Spinal cord (tissue), 10 donors: ENCODE measurements around the gene EBI3. TPM values are rescaled to one million over a fixed set of nuclear protein-coding genes. Genes with fewer than 3 reads are reported as not detected.
"Not testable (repeated sequence)": the region's sequence is repeated elsewhere in the genome, so short reads cannot be mapped to it uniquely, and the experiment has no call there.

ENCODE experiments used
- DNase-seq, 6 donors: peaks; one replicate each; pipeline versions ENCODE4 v3.0.0 to v3.0.0-alpha.2; 2013 to 2015; ENCODE audit warnings: low spot score in 6 of 6, low read depth in 4 of 6
- H3K27ac ChIP-seq: one replicate; pipeline ENCODE4 v1.5.1; 2013; ENCODE audit warnings: low read depth, low read length, control low read depth
- H3K27me3 ChIP-seq: one replicate; pipeline ENCODE4 v1.6.1; 2013; ENCODE audit warnings: low read length; ENCODE audit not compliant: control insufficient read depth, insufficient read depth
- H3K36me3 ChIP-seq: one replicate; pipeline ENCODE4 v1.6.1; 2013; ENCODE audit warnings: low read length; ENCODE audit not compliant: control insufficient read depth, insufficient read depth
- H3K4me1 ChIP-seq: one replicate; pipeline ENCODE4 v1.6.1; 2013; ENCODE audit warnings: low read length; ENCODE audit not compliant: control insufficient read depth, insufficient read depth
- H3K4me3 ChIP-seq: one replicate; pipeline ENCODE4 v1.5.1; 2013; ENCODE audit warnings: low read depth, low read length, control low read depth
- H3K9me3 ChIP-seq: one replicate; pipeline ENCODE4 v1.6.1; 2013; ENCODE audit warnings: low read length; ENCODE audit not compliant: control insufficient read depth, insufficient read depth
- WGBS: methylation state at CpG from one replicate; pipeline ENCODE4 v1.1.5; 2013; ENCODE audit warnings: missing lambda C conversion rate; ENCODE audit not compliant: insufficient coverage; 5-methylcytosine and 5-hydroxymethylcytosine counted together
- polyA plus RNA-seq, 2 donors: library from polyadenylated mRNA; unstranded; fragments of 120-200 nt; gene quantifications; one replicate each; pipeline ENCODE4 v1.2.1, GENCODE V29; 2013; ENCODE audit not compliant: insufficient read length in 2 of 2
- total RNA-seq, 2 donors: library from RNA; depleted of rRNA in 1 of 2; stranded (reverse); fragments of 120-200 nt in 1 of 2; fragments of >200 nt in 1 of 2; gene quantifications; one replicate each; pipeline versions ENCODE4 v1.2.3 to v1.2.4, GENCODE V29; 2013 to 2014
- donor health status: healthy.

EBI3 gene
- total and polyA plus RNA-seq, 4 donors = 0.69 to 1.6 (median 0.83) TPM

DNA sequence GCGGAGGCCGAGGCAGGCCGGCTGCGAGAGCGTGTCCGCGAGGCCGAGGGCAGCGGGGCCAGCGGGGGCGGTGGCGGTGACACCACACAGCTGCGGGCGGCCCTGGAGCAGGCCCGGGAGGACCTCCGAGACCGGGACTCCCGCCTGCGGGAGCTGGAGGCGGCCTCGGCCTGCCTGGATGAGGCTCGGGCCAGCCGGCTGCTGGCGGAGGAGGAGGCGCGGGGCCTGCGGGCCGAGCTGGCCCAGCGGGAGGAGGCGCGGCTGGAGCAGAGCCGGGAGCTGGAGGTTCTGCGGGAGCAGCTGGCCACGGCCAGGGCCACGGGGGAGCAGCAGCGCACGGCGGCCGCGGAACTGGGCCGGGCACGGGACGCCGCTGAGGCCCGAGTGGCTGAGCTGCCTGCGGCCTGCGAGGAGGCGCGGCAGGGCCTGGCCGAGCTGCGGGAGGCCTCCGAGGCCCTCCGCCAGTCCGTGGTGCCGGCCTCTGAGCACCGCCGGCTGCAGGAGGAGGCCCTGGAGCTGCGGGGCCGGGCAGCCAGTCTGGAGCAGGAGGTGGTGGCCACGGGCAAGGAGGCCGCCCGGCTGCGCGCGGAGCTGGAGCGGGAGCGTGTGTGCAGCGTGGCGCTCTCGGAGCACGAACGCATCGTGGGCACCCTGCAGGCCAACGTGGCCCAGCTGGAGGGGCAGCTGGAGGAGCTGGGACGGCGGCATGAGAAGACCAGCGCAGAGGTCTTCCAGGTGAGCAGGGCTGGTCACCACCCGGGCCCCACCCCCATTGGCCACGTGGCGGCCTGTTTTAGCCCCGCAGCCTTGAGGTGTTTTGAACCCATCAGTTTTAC, 11.7 kb upstream of the EBI3 start:
- no peaks in the 10 kb centered on the region for H3K27me3 ChIP-seq

GRCh38 chr19:4218523-4218922, 10.8 kb upstream of the EBI3 start:
- DNase-seq, H3K4me1 ChIP-seq, H3K27ac ChIP-seq, H3K9me3 ChIP-seq, H3K27me3 ChIP-seq, H3K4me3 ChIP-seq: not testable (repeated sequence)
- 92% methylated on average over 1 of the region's 1 CpG for WGBS
- peaks cover 11% of the 10 kb centered on the region for H3K36me3 ChIP-seq

More for the DNA sequence above, 11.7 kb upstream of the EBI3 start:
- H3K4me3 ChIP-seq = no peak overlapping the region
- no peak for DNase-seq
- no peaks in the 10 kb centered on the region for H3K4me1 ChIP-seq
- no peak overlapping the region for H3K27ac ChIP-seq
- WGBS = 94% methylated on average over 73 of the region's 81 CpGs
- H3K36me3 ChIP-seq = peaks cover 10% of the 10 kb centered on the region
- H3K9me3 ChIP-seq = no peaks in the 10 kb centered on the region

DNA sequence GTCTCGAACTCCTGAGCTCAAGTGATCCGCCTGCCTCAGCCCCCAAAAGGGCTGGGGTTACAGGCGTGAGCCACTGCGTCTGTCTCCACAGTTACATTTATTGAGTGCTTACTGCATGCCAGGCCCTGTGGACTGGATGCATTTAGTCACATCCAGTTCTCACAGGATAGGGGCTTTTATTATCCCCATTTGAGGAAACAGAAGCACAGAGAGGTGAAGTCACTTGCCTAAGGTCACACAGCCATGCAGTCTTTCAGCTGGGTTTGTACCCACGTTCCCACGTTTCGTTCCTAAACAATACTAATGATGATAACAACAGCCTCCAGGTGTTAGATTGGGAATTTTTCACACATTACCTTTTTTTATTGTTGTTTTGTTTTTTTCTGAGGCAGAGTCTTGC, 9.1 kb upstream of the EBI3 start:
- H3K27ac ChIP-seq = no peak overlapping the region
- 100% methylated on average over 4 of the region's 7 CpGs for WGBS
- DNase-seq = no peak
- H3K36me3 ChIP-seq = peaks cover 17% of the 10 kb centered on the region
- no peak overlapping the region for H3K4me3 ChIP-seq
- peaks cover 9% of the 10 kb centered on the region for H3K4me1 ChIP-seq
- H3K27me3 ChIP-seq = no peaks in the 10 kb centered on the region
- H3K9me3 ChIP-seq = no peaks in the 10 kb centered on the region

DNA sequence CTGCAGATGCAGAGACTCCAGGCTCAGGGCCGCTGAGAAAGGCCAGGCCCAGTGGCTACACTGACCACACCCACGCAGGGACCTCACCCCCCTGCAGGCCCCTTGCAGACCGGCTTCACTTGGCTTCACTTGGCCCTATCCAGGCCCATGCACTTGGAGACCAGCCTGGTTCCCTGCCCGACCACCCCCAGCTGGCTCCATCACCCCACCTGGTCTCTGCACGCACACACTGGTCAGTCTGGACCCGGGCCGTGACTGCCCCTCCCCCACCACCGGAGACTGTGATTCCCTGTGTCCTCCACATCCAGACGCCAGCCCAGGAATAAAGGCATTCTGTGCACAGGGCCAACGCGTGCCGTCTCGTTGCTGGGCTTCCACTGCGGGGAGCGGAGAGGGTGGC, 4.9 kb upstream of the EBI3 start:
- Histone ChIP-seq H3K4me3 (no peak overlapping the region), H3K27me3 (peaks cover 16% of the 10 kb centered on the region), H3K4me1 (peaks cover 15% of the 10 kb centered on the region), H3K9me3 (no peaks in the 10 kb centered on the region), H3K27ac (no peak overlapping the region), H3K36me3 (peaks cover 10% of the 10 kb centered on the region)
- peak in 1 of 6 donors; percentile 51 for DNase-seq
- 60% methylated on average over 15 of the region's 15 CpGs for WGBS

- no peaks in the 10 kb centered on the region for H3K9me3 ChIP-seq
- H3K4me3 ChIP-seq = no peak overlapping the region
- no peak overlapping the region for H3K27ac ChIP-seq
- peaks cover 16% of the 10 kb centered on the region for H3K27me3 ChIP-seq
- peaks cover 10% of the 10 kb centered on the region for H3K36me3 ChIP-seq
- H3K4me1 ChIP-seq = peaks cover 15% of the 10 kb centered on the region
- 75% methylated on average over 6 of the region's 8 CpGs for WGBS
- no peak for DNase-seq
Observed at GRCh38 chr19:4225885-4226284, 3.4 kb upstream of the EBI3 start.

GRCh38 chr19:4227771-4228170, 1.6 kb upstream of the EBI3 start:
- Histone ChIP-seq H3K9me3 (no peaks in the 10 kb centered on the region), H3K4me3 (no peak overlapping the region), H3K36me3 (peaks cover 6% of the 10 kb centered on the region), H3K4me1 (peaks cover 15% of the 10 kb centered on the region), H3K27ac (no peak overlapping the region), H3K27me3 (peaks cover 16% of the 10 kb centered on the region)
- no peak for DNase-seq

DNA sequence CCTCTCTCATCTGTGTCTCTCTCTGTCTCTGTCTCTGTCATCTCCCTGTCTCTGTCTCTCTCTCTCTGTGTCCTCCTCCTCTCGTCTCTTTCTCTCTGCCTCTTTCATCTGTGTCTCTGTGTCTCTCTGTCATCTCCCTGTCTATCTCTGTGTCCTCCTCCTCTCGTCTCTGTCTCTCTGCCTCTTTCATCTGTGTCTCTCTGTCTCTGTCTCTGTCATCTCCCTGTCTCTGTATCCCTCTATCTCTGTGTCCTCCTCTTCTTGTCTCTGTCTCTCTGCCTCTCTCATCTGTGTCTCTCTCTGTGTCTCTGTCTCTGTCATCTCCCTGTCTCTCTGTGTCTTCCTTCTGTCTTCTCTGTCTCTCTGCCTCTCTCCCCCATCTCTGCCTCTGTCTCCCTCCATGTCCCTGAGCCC, 551 bp upstream of the EBI3 start:
- Histone ChIP-seq H3K27me3 (peaks cover 19% of the 10 kb centered on the region), H3K4me1 (peaks cover 19% of the 10 kb centered on the region), H3K4me3 (no peak overlapping the region), H3K36me3 (peaks cover 6% of the 10 kb centered on the region), H3K27ac (no peak overlapping the region), H3K9me3 (no peaks in the 10 kb centered on the region)
- no peak for DNase-seq
- WGBS = 85% methylated on average over 2 of the region's 2 CpGs

- not testable (repeated sequence) for H3K4me1 ChIP-seq, H3K27ac ChIP-seq, DNase-seq, H3K4me3 ChIP-seq, H3K9me3 ChIP-seq, H3K36me3 ChIP-seq
- peaks cover 19% of the 10 kb centered on the region for H3K27me3 ChIP-seq
- WGBS = no CpG with 5 or more reads among the region's 6 CpGs
Observed at GRCh38 chr19:4230237-4230636, 914 bp downstream of the EBI3 start.

GRCh38 chr19:4231521-4231920, 2.2 kb downstream of the EBI3 start:
- H3K27ac ChIP-seq, H3K4me1 ChIP-seq, H3K9me3 ChIP-seq, DNase-seq, H3K36me3 ChIP-seq, H3K4me3 ChIP-seq: not testable (repeated sequence)
- 83% methylated on average over 5 of the region's 6 CpGs for WGBS
- H3K27me3 ChIP-seq = peaks cover 19% of the 10 kb centered on the region

- DNase-seq, H3K9me3 ChIP-seq, H3K4me1 ChIP-seq, H3K4me3 ChIP-seq, H3K36me3 ChIP-seq, H3K27ac ChIP-seq: not testable (repeated sequence)
- H3K27me3 ChIP-seq = peaks cover 19% of the 10 kb centered on the region
- 40% methylated on average over 1 of the region's 5 CpGs for WGBS
Observed at GRCh38 chr19:4232139-4232538, 2.8 kb downstream of the EBI3 start.
